ENCODE data around the gene HPCAL1.

- TF ChIP-seq CTCF (IDR thresholded peaks at IDR 0.05): no peak
- no peak for TF ChIP-seq POLR2AphosphoS5 (IDR thresholded peaks at IDR 0.05)
Measured at GRCh38 chr2:10387033-10387432, 84.3 kb downstream of the HPCAL1 start.

Data from prostate gland (tissue), 2 donors.